HepG2 (cell line): ENCODE data around the gene FAAP100. TPM values are rescaled to one million over a fixed set of nuclear protein-coding genes. Genes with fewer than 3 reads are reported as not detected.

Experiments
- ATAC-seq: fragments of 200-7000 bp; cut with Tn5 transposase; 3 replicates; pipeline ENCODE4 v1.9.1; 2020; ENCODE audit warnings: mild to moderate bottlenecking, moderate library complexity
- BruUV-seq: library from RNA; stranded (reverse); fragments of 400-500 nt; replicated peaks from 2 replicates; lab custom pipeline; 2021; lab: Mats Ljungman, UMichigan
- CTCF ChIA-PET: fragments of 300-600 bp; formaldehyde crosslinking; extraction: SDS; loops from one replicate; lab custom pipeline; 2021; ENCODE audit warnings: low total read pairs, inconsistent platforms, low intra/inter-chr PET ratio; lab: Yijun Ruan, JAX
- POLR2A ChIA-PET: fragments of 350-600 bp; sonication (Branson Sonifier 250); formaldehyde crosslinking; loops from one replicate; lab custom pipeline; 2020; ENCODE audit warnings: antibody characterized with exemption, inconsistent platforms; lab: Yijun Ruan, JAX
- DNase-seq: peaks from one replicate; pipeline ENCODE4 v3.0.0-alpha.2; 2015; ENCODE audit warnings: low spot score
- FAIRE-seq: peaks from 3 replicates; lab custom pipeline; 2011; peaks lifted over from hg19 to GRCh38; lab: Jason Lieb, UNC
- H2AFZ ChIP-seq: one replicate; pipeline ENCODE4 v1.6.1; 2011; ENCODE audit warnings: low read length, inconsistent platforms
- H3K27ac ChIP-seq: fragments of 300-600 bp; 3 replicates; pipeline ENCODE4 v1.8.0; 2011; ENCODE audit warnings: mixed run types, mild to moderate bottlenecking, mixed read lengths, low read length, inconsistent platforms; ENCODE audit not compliant: insufficient read depth; ENCODE audit errors: extremely low read length
- H3K27me3 ChIP-seq, 2 experiments: fragments of 200-600 bp in 1 of 2; 2 replicates in 1 of 2; 3 replicates in 1 of 2; pipeline versions ENCODE4 v1.6.0 to v1.8.0; 2011; ENCODE audit warnings: low read length in 2 of 2, mild to moderate bottlenecking in 2 of 2, moderate library complexity in 2 of 2, inconsistent platforms in 1 of 2; ENCODE audit not compliant: insufficient read depth in 2 of 2, control insufficient read depth in 1 of 2
- H3K36me3 ChIP-seq, 2 experiments: fragments of 200-600 bp in 1 of 2; replicated peaks in 1 of 2; 2 replicates in 1 of 2; 3 replicates in 1 of 2; pipeline versions ENCODE4 v1.5.1 to v1.8.0; 2011; ENCODE audit warnings: low read length in 2 of 2, inconsistent platforms in 1 of 2; ENCODE audit not compliant: insufficient read depth in 2 of 2, control insufficient read depth in 1 of 2
- H3K4me1 ChIP-seq: 2 replicates; pipeline ENCODE4 v1.5.1; 2012; ENCODE audit warnings: low read length, inconsistent platforms; ENCODE audit not compliant: insufficient read depth
- H3K4me2 ChIP-seq: 2 replicates; pipeline ENCODE4 v1.6.0; 2011; ENCODE audit warnings: low read depth, low read length, inconsistent platforms
- H3K4me3 ChIP-seq, 3 experiments: fragments of 200-600 bp in 1 of 3; sonication (generic), shearing (Covaris generic) in 1 of 3; replicated peaks in 1 of 3; 2 replicates each; pipeline ENCODE4 v1.5.1; 2011 to 2016; ENCODE audit warnings: low read length in 3 of 3, inconsistent platforms in 2 of 3, low read depth in 2 of 3, mild to moderate bottlenecking in 2 of 3, control low read depth in 1 of 3, mixed read lengths in 1 of 3; ENCODE audit not compliant: insufficient read depth in 1 of 3
- H3K79me2 ChIP-seq: one replicate; pipeline ENCODE4 v1.6.1; 2011; ENCODE audit warnings: low read length, inconsistent platforms; ENCODE audit not compliant: insufficient read depth
- H3K9ac ChIP-seq: 2 replicates; pipeline ENCODE4 v1.6.0; 2011; ENCODE audit warnings: mild to moderate bottlenecking, low read depth, low read length, inconsistent platforms; ENCODE audit not compliant: insufficient read depth
- H3K9me3 ChIP-seq: 2 replicates; pipeline ENCODE4 v1.5.1; 2012; ENCODE audit warnings: mild to moderate bottlenecking, low read length
- H4K20me1 ChIP-seq: 2 replicates; pipeline ENCODE4 v1.6.0; 2011; ENCODE audit warnings: inconsistent platforms, mild to moderate bottlenecking, low read length, moderate library complexity; ENCODE audit not compliant: insufficient read depth
- DR1 ChIP-seq: sonication (generic); formaldehyde crosslinking; IDR thresholded peaks from 2 replicates; pipeline ENCODE4 v1.8.0; 2021; ENCODE audit warnings: mild to moderate bottlenecking, missing genetic modification reagents, inconsistent platforms
- POLR2G ChIP-seq: fragments of 200-400 bp; formaldehyde crosslinking; IDR thresholded peaks from 2 replicates; pipeline ENCODE4 v1.6.1; 2018; ENCODE audit warnings: mild to moderate bottlenecking, low read depth, low read length, moderate library complexity
- ZFYVE20 ChIP-seq: sonication (generic); formaldehyde crosslinking; IDR thresholded peaks from 2 replicates; pipeline ENCODE4 v1.8.0; 2023; ENCODE audit warnings: low read depth, mild to moderate bottlenecking, moderate library complexity, missing genetic modification reagents, borderline replicate concordance
- ZNF768 ChIP-seq: sonication (generic); formaldehyde crosslinking; IDR thresholded peaks from 2 replicates; pipeline ENCODE4 v1.4.0; 2020; ENCODE audit warnings: missing genetic modification reagents
- WGBS: methylation state at CpG from one replicate; pipeline ENCODE4 v1.1.6; 2017; ENCODE audit warnings: low lambda C conversion rate; 5-methylcytosine and 5-hydroxymethylcytosine counted together
- in situ Hi-C: cut with HindIII; loops from 2 replicates; pipeline ENCODE4 v1.10.0; 2017; ENCODE audit warnings: low pct_unique_long_range_greater_than_20kb; ENCODE audit not compliant: extremely low pct_ligation_motif_present
- intact Hi-C: fragments of 100-400 bp; cut with micrococcal nuclease; formaldehyde crosslinking; loops from one replicate; pipeline ENCODE4 v1.10.0; 2022; ENCODE audit not compliant: unreplicated experiment
- polyA plus RNA-seq, 8 experiments: library from polyadenylated mRNA; depleted of rRNA in 3 of 8; stranded (reverse) in 7 of 8; unstranded in 1 of 8; fragments of >200 nt; fragmentation: Illumina TruSeq in 4 of 8; extraction: Trizol in 4 of 8; gene quantifications; 2 replicates each; pipeline versions ENCODE4 v1.2.1 to v1.2.3, GENCODE V29; 2011 to 2016; ENCODE audit warnings: low read depth in 4 of 8, missing spikeins in 1 of 8, mixed read lengths in 1 of 8; ENCODE audit not compliant: insufficient read depth in 1 of 8
- total RNA-seq, 5 experiments: library from RNA; depleted of rRNA; stranded (reverse); fragments of >200 nt; fragmentation: Illumina TruSeq; extraction: Trizol; gene quantifications; 2 replicates each; pipeline ENCODE4 v1.2.3, GENCODE V29; 2016; ENCODE audit warnings: low read depth in 1 of 5
- TF ChIP-seq, protein P1 (sequence below): sonication (generic); formaldehyde crosslinking; conservative IDR thresholded peaks from 2 replicates; pipeline ENCODE4 v1.5.0; 2020; ENCODE audit warnings: missing genetic modification reagents

Gene FAAP100
- total and polyA plus RNA-seq, 2 of the 13 experiments (the other 11 are each of a cell fraction or from before 2014, with no cell fraction given), result 7.6 to 20.8 TPM

DNA sequence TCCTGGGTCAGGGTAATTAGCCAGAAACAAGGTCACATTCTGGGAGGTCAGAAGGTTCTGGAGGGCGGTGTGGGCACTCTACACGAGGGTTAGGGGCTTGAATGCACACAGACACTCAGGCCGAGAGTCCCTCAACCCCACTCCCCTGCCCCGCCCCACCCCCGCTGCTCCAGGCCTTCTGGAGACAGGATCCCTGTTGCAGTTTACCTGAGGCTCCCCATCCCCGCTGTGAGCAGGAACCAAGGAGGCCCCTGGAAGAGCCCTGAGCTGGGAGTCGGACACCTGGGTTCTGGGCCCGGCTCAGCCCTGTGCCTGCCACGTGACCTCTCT is 35.2 kb downstream of the FAAP100 start (continued):
- TF ChIP-seq DR1, result no peak
- TF ChIP-seq, protein P1, sequence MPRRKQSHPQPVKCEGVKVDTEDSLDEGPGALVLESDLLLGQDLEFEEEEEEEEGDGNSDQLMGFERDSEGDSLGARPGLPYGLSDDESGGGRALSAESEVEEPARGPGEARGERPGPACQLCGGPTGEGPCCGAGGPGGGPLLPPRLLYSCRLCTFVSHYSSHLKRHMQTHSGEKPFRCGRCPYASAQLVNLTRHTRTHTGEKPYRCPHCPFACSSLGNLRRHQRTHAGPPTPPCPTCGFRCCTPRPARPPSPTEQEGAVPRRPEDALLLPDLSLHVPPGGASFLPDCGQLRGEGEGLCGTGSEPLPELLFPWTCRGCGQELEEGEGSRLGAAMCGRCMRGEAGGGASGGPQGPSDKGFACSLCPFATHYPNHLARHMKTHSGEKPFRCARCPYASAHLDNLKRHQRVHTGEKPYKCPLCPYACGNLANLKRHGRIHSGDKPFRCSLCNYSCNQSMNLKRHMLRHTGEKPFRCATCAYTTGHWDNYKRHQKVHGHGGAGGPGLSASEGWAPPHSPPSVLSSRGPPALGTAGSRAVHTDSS (CRISPR knock-in tag), result no peak
- TF ChIP-seq, all 625 proteins: peak for 0

DNA sequence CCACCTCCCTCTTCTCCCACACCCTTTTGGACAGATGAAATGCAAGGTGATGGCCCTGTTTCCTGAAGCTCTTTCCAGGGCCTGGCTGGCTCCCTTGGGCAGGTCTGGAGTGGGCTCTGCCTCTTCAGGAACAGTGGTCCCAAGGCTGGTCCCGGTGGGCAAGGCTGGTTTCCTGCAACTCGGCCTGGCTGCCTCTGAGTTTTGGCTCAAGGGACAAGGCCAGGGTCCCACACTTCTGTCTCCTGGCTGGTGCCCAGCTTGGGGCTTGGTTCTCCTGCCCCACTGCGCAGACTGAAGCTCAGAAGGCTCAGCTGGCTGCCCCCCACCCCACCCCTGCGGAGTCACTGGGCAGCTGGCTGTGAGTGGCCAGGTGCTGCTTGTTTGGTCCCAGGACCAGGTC is 35.7 kb downstream of the FAAP100 start:
- in situ Hi-C loops, result no loop called here

More for the DNA sequence above, 35.7 kb downstream of the FAAP100 start:
- Histone ChIP-seq H3K4me1 (peaks cover 48% of the 10 kb centered on the region), H3K4me2 (peak overlapping the region; percentile 97), H3K36me3 (peaks cover 2 to 7% of the 10 kb centered on the region in 2 experiments), H2AFZ (no peak overlapping the region), H3K9ac (peak overlapping the region; percentile 21; the same call in 1 of the 2 replicates), H4K20me1 (peaks cover 9% of the 10 kb centered on the region), H3K9me3 (no peaks in the 10 kb centered on the region), H3K27me3 (peaks cover 0 to 17% of the 10 kb centered on the region in 2 experiments; a peak in 3 of 5 replicates), H3K27ac (no peak overlapping the region), H3K4me3 (peak overlapping the region in 1 of 3 experiments; percentile 18; a peak in 1 of 6 replicates), H3K79me2 (peaks cover 11% of the 10 kb centered on the region)
- TF ChIP-seq POLR2G (peak; percentile 15; the same call in 1 of the 2 replicates), ZFYVE20 (CRISPR knock-in tag) (no peak), ZNF768 (CRISPR knock-in tag) (0 out of 2 replicates have a peak, but pooled peaks have one; percentile 12)
- no TSS peak for BruUV-seq
- CTCF ChIA-PET, result no interaction called here
- DNase-seq (no peak), FAIRE-seq (no peak), ATAC-seq (no peak)
- 65% methylated on average over 4 of the region's 4 CpGs for WGBS
- intact Hi-C loops, result loop anchor here (10.0 kb wide), 1 partner anchor 122 kb away; the partner anchor contains the start of gene BAHCC1
- POLR2A ChIA-PET, result interaction anchor here (1.2 to 1.7 kb wide), 3 partner anchors 8 to 22 kb away, joined by 3 read pairs; no protein-coding TSS in a partner anchor
